HUDEP-2 (cell line): ENCODE data around the gene LANCL2.
"Not testable (repeated sequence)": the region's sequence is repeated elsewhere in the genome, so short reads cannot be mapped to it uniquely, and the experiment has no call there.

Source experiments
- DNase-seq, 76 experiments: peaks; one replicate each; lab custom pipeline; 2025; ENCODE audit not compliant: unreplicated experiment in 76 of 76; lab: John Stamatoyannopoulos, UW

The LANCL2 gene

DNA sequence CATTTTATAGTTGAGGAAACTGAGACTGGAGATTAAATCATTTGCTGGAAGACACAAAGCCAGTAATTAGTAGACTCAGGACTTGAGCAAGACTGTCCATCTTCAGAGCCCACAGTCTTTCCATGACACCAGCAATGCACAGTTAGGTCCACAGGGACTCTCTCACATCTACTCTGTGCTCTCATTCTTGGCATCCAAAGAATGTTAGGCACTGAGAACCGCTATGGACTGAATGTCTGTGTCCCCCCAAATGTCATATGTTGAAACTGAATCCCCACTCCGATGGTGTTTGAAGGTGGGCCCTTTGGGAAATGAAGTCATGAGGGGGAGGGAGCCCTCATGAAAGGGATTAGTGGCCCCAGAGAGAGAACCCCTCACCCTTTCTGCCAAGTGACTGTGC lies 100.6 kb downstream of the LANCL2 start:
- DNase-seq, result no peak

- DNase-seq, result no peak
Measured at GRCh38 chr7:55467047-55467593, 102.0 kb downstream of the LANCL2 start.

- no peak for DNase-seq
Measured at GRCh38 chr7:55468495-55468894, 103.4 kb downstream of the LANCL2 start.

DNA sequence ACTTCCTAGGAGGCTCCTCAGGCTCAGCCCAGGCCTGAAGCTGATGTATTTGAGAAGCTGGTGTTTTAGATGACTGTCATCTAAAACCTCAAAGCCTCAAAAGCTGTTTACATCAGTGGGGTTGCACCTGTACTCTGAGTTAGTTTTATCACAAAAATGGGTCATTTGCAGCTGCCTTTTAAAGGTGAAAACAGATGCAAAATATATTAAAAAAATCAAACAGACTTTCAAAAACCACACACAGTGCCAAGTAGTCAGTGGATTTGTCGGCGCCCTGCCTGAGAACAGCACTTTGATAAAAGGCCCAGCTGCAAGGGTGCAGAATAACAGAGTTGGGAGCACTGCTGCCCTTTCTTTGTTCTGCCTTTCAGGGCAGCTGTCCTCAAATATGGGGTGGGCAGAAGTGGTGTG lies 104.1 kb downstream of the LANCL2 start:
- no peak for DNase-seq

DNA sequence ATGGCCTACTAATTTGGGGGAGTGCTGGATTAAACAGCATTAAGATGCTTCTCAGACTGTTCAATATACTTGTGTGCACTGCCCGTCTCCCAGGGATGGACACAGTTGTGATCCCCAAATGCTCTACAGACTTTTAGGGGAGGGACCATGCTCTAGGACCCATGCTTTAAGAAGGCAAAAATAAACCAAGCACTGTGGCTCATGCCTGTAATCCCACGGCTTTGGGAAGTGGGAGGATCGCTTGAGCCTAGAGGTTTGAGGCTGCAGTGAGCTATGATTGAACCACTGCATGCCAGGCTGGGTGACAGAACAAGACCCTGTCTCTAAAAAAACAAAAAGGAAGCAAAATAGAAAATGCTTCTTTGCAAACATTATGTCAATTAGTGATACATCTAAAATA lies 104.6 kb downstream of the LANCL2 start:
- DNase-seq, result no peak

- no peak for DNase-seq
Measured at GRCh38 chr7:55470261-55470660, 105.1 kb downstream of the LANCL2 start.

DNA sequence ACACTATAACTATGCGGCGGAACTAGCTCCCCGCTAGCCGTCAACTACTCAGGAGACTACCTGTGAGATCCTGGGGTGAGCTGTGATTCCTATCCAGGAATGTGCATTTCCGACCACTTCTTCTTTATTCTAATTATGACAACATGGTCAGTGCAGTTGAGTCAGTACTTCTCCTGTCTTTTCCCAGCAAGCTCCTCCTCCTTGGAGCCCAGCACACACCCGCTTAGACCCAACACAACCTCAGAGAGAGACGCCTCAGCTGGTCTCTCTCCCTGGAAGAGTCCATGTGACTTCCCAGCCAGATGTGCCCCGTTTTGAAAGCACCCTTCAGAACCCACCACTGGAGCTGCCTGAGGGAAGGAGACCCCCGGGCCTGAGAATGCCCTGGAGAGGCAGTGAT lies 106.5 kb downstream of the LANCL2 start:
- not testable (repeated sequence) for DNase-seq

- DNase-seq, result not testable (repeated sequence)
Measured at GRCh38 chr7:55472406-55472805, 107.3 kb downstream of the LANCL2 start.

DNA sequence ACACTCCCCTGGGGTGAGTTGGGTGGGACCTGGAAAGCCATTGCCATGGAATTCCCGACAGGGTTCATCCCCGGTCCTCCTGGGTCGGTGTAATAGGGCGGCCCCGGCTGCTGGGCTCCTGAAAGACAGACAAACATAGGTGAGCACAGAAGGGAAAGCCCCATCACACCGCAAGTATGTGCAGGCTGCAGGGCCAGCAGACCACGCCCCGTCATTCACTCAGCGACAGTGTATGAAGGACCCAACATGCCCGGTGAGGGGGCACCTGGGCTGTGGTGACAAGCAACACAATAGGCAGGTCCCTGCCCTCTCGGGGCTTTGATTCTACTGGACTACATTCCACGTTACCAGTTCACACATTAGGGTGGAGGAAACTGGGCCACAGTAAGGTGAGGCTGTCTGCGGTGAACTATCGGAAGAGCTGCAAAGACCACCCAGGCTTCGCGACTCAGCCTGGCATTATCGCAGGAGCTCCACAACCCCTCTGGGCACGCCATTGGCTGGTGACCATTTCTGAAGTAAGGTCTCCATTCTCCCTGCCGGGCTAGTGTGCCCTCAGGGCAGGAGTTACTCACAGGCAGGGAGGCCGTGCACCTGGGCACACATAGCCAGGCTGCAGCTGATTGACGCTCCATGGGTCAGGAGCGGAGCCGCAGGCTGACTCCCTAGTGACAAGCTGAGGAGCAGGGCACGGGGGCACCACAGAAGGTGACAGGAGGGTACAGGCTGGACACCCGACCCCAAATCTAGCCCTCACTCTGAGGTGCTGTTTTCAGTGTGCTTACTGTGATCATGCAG lies 108.0 kb downstream of the LANCL2 start:
- no peak for DNase-seq

GRCh38 chr7:55473932-55474331 lies 108.8 kb downstream of the LANCL2 start:
- DNase-seq, result no peak

- no peak for DNase-seq
Measured at GRCh38 chr7:55474944-55475854, 110.1 kb downstream of the LANCL2 start.

- no peak for DNase-seq
Measured at GRCh38 chr7:55475855-55476803, 111.0 kb downstream of the LANCL2 start.

DNA sequence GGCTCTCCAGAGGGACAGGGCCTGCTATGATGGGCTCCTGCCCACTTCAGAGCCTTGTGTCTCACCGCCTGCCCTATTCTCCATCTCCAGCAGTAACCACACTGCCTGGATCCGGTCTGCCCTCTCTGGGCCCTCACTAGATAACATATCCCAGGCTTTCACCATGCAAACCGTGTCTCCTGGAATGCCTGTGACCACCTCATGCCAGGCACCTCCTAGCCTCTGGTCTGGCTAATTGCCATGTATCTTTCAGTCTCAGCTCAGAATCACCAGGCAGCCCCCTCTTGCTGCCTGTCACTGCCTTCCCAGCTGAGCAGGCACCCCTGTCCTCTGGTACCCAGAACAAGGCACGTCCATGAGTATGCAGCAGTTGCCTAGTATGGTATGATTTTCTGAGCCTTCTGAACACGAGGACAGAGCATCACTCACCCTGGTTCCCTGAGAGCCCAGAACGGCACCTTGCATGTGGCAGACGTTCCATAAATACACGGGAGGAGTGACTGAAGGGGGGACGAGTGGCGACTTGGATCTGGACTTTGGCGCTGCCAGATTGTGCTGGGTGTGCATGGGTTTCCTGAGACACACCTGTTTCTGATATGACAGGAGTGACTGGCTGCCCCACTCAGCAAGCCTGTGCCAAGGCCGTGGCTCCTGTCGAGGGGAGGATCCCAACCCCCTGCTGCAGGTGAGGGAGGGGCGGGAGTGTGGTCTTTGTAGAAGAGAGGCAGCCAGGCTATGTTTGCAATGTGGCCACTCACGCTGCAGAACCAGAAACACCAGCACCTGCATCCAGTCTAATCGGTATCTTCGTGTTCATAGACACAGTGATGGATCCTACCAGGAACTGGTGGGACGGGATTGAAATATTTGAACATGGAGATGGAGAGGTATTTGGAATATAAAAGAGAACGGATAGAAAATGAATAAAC lies 112.0 kb downstream of the LANCL2 start:
- DNase-seq, result no peak

- no peak for DNase-seq
Measured at GRCh38 chr7:55477781-55478374, 112.7 kb downstream of the LANCL2 start.

- DNase-seq, result no peak
Measured at GRCh38 chr7:55478700-55479099, 113.6 kb downstream of the LANCL2 start.

DNA sequence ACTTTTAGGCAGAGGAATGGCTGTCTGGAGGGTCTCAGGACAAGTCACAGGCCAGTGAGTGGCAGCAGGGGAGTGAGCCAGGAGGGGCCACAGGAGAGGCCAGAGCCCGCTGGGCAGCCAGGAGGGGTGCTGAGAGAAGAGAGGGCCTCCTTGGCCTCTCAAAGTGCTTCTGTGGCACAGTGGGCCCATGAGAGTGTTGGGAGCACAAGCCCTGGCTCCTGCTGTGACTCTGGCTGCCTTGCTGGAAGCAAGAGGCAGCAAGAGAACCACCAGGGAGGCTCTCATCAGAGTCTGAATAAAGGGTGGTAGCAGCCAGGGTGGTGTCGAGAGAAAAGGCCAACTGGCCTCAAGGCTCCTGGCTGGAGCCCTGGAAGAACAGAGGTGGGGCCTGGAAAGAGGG lies 116.0 kb downstream of the LANCL2 start:
- DNase-seq, result no peak

- no peak for DNase-seq
Measured at GRCh38 chr7:55483046-55483445, 117.9 kb downstream of the LANCL2 start.
